Common myeloid progenitor, CD34-positive (primary cell): ENCODE results near the gene LMO3.

Experiments
- CTCF ChIA-PET: fragments of 350-600 bp; sonication (Branson Sonifier 250); formaldehyde crosslinking; loops from one replicate; lab custom pipeline; 2021; ENCODE audit warnings: antibody characterized with exemption; lab: Charles Lee
- POLR2A ChIA-PET: fragments of 350-600 bp; sonication (Branson Sonifier 250); formaldehyde crosslinking; loops from one replicate; lab custom pipeline; 2021; ENCODE audit warnings: antibody characterized with exemption; lab: Charles Lee
- DNase-seq, 3 donors: peaks; one replicate each; pipeline versions ENCODE4 v3.0.0 to v3.0.0-alpha.2; 2013
- H3K27ac ChIP-seq, 2 experiments: 1 replicate in 1 of 2; 2 replicates in 1 of 2; pipeline ENCODE4 v1.7.0; 2013; ENCODE audit warnings: inconsistent platforms in 2 of 2, low read length in 2 of 2, mild to moderate bottlenecking in 2 of 2, low read depth in 1 of 2, moderate library complexity in 1 of 2; ENCODE audit not compliant: severe bottlenecking in 2 of 2, insufficient read depth in 1 of 2, poor library complexity in 1 of 2
- H3K27me3 ChIP-seq, 5 experiments: replicated peaks in 2 of 5; 1 replicate in 3 of 5; 2 replicates in 2 of 5; pipeline versions ENCODE4 v1.6.1 to v1.7.0; 2013; ENCODE audit warnings: low read length in 4 of 5, mild to moderate bottlenecking in 2 of 5, moderate library complexity in 2 of 5, inconsistent platforms in 1 of 5; ENCODE audit not compliant: insufficient read depth in 5 of 5, control insufficient read depth in 4 of 5
- H3K36me3 ChIP-seq, 4 experiments: 1 replicate in 2 of 4; 2 replicates in 2 of 4; pipeline versions ENCODE4 v1.6.1 to v1.7.0; 2013; ENCODE audit warnings: low read length in 3 of 4, control low read depth in 1 of 4, mild to moderate bottlenecking in 1 of 4; ENCODE audit not compliant: control insufficient read depth in 4 of 4, insufficient read depth in 4 of 4
- H3K4me1 ChIP-seq, 4 experiments: 1 replicate in 3 of 4; 2 replicates in 1 of 4; pipeline versions ENCODE4 v1.6.1 to v1.7.1; 2013; ENCODE audit warnings: low read length in 3 of 4, mild to moderate bottlenecking in 3 of 4, control low read depth in 1 of 4, inconsistent platforms in 1 of 4, moderate library complexity in 1 of 4; ENCODE audit not compliant: control insufficient read depth in 4 of 4, insufficient read depth in 4 of 4; ENCODE audit errors: control extremely low read depth in 1 of 4
- H3K4me3 ChIP-seq, 7 experiments: 1 replicate in 4 of 7; 2 replicates in 3 of 7; pipeline versions ENCODE4 v1.5.1 to v1.7.0; 2013; ENCODE audit warnings: mild to moderate bottlenecking in 7 of 7, low read length in 6 of 7, moderate library complexity in 6 of 7, inconsistent platforms in 2 of 7, low read depth in 2 of 7, control low read depth in 1 of 7; ENCODE audit not compliant: insufficient read depth in 4 of 7, control insufficient read depth in 1 of 7; ENCODE audit errors: extremely low read depth in 1 of 7
- H3K9me3 ChIP-seq, 5 experiments: 1 replicate in 4 of 5; 2 replicates in 1 of 5; pipeline versions ENCODE4 v1.6.1 to v1.7.1; 2013; ENCODE audit warnings: low read length in 4 of 5, mild to moderate bottlenecking in 2 of 5, inconsistent platforms in 1 of 5, low read depth in 1 of 5, moderate library complexity in 1 of 5; ENCODE audit not compliant: control insufficient read depth in 4 of 5, insufficient read depth in 2 of 5; ENCODE audit errors: control extremely low read depth in 1 of 5
- WGBS: methylation state at CpG from one replicate; pipeline ENCODE4 v1.1.5; 2013; ENCODE audit not compliant: insufficient coverage; 5-methylcytosine and 5-hydroxymethylcytosine counted together

LMO3 gene

DNA sequence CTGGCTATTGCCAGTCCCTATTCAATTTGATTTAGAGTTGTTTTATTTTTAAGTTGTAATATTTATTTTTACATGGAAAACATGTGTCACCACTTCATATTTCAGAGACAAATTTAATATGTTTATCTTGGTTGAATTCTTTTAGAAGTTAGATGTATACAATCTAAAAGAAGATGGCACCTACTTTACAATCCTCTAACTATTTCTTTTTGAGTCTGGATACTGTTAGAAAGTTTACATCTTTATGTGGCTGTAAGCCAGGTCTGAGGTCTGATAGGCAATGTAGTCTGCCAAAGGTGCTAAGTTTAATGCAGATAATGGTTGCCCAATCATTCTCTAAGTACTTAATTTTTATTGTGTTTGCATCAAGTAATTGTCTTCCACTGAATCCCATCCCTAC lies 7.2 kb upstream of the LMO3 start:
- Histone ChIP-seq H3K27ac (no peak overlapping the region), H3K4me1 (no peaks in the 10 kb centered on the region), H3K27me3 (peaks cover 9 to 35% (median 23%) of the 10 kb centered on the region in 5 experiments), H3K4me3 (no peak overlapping the region), H3K36me3 (no peaks in the 10 kb centered on the region), H3K9me3 (no peaks in the 10 kb centered on the region)
- CTCF ChIA-PET: no interaction called here
- POLR2A ChIA-PET: no interaction called here
- no peak for DNase-seq

DNA sequence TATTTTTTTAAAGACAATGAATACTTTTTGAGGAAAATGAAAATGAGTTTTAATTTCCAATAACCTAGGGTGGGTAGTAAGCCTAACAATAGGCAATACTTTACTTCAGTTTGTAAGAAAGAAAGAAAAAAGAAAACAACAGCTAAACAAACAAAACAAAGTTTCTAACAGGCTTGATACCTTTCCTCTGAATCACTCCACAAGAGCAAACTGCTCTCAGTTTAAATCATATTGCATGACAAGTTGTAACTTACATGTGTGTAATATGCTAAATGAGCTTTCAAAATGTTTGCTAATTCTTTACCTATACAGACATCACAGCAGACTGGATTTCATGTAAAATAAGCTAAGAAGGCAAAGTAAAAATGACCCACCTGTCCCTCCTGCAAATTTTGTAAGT lies 6.7 kb upstream of the LMO3 start:
- H3K27ac ChIP-seq: no peak overlapping the region
- peaks cover 9 to 41% (median 26%) of the 10 kb centered on the region in 5 experiments for H3K27me3 ChIP-seq
- H3K9me3 ChIP-seq: no peaks in the 10 kb centered on the region
- H3K36me3 ChIP-seq: no peaks in the 10 kb centered on the region
- H3K4me3 ChIP-seq: no peak overlapping the region
- ChIA-PET CTCF (no interaction called here), POLR2A (no interaction called here)
- H3K4me1 ChIP-seq: no peaks in the 10 kb centered on the region
- DNase-seq: no peak

GRCh38 chr12:16611146-16611545 lies 5.2 kb upstream of the LMO3 start:
- no peak for DNase-seq
- peaks cover 0 to 8% (median under 1%) of the 10 kb centered on the region in 4 experiments for H3K4me1 ChIP-seq
- H3K27ac ChIP-seq: no peak overlapping the region
- ChIA-PET POLR2A (no interaction called here), CTCF (no interaction called here)
- H3K4me3 ChIP-seq: no peak overlapping the region
- peaks cover 11 to 56% (median 34%) of the 10 kb centered on the region in 5 experiments for H3K27me3 ChIP-seq
- H3K9me3 ChIP-seq: no peaks in the 10 kb centered on the region
- H3K36me3 ChIP-seq: no peaks in the 10 kb centered on the region
- 56% methylated on average over 1 of the region's 2 CpGs for WGBS

GRCh38 chr12:16610743-16611142 lies 4.8 kb upstream of the LMO3 start:
- no peaks in the 10 kb centered on the region for H3K9me3 ChIP-seq
- ChIA-PET CTCF (no interaction called here), POLR2A (no interaction called here)
- whole genome bisulfite sequencing: 17% methylated on average over 1 of the region's 1 CpG
- H3K36me3 ChIP-seq: no peaks in the 10 kb centered on the region
- H3K27ac ChIP-seq: no peak overlapping the region
- H3K4me1 ChIP-seq: peaks cover 0 to 12% (median 2%) of the 10 kb centered on the region in 4 experiments
- no peak for DNase-seq
- H3K27me3 ChIP-seq: peaks cover 11 to 60% (median 36%) of the 10 kb centered on the region in 5 experiments
- no peak overlapping the region for H3K4me3 ChIP-seq

DNA sequence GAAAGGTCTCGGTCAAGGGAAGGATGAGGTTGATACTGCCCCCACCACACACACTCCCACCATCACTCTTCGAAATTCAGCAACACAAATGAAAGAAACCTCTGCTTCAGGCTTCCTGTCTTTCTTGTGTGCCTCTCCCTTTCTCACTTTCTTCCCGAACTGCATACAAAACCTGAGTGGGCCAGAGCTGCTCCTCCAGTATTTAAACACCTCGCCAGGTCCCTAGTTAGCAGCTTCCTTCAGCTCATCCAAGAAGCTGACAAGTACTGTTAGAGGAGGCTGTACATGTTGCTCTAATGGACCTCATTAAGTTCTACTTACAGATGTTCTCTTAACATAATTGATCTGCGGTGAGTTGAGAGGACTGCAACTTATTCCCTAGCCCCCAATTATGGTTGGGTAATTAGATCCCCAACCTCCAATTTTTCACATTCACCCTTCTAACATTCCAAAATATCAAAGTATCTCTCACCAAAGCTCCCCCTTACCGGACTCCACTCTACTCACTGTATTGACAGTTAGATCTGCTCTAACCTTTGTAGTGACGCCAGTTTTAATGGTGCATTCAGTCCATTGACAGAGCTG lies 4.1 kb upstream of the LMO3 start:
- no peaks in the 10 kb centered on the region for H3K9me3 ChIP-seq
- 16% methylated on average over 7 of the region's 7 CpGs for WGBS
- no peaks in the 10 kb centered on the region for H3K36me3 ChIP-seq
- no peak overlapping the region for H3K4me3 ChIP-seq
- H3K27me3 ChIP-seq: peaks cover 11 to 66% (median 41%) of the 10 kb centered on the region in 5 experiments
- H3K4me1 ChIP-seq: peaks cover 0 to 16% (median 5%) of the 10 kb centered on the region in 4 experiments
- ChIA-PET POLR2A (no interaction called here), CTCF (no interaction called here)
- H3K27ac ChIP-seq: no peak overlapping the region
- DNase-seq: peak in 1 of 3 donors; percentile 1

DNA sequence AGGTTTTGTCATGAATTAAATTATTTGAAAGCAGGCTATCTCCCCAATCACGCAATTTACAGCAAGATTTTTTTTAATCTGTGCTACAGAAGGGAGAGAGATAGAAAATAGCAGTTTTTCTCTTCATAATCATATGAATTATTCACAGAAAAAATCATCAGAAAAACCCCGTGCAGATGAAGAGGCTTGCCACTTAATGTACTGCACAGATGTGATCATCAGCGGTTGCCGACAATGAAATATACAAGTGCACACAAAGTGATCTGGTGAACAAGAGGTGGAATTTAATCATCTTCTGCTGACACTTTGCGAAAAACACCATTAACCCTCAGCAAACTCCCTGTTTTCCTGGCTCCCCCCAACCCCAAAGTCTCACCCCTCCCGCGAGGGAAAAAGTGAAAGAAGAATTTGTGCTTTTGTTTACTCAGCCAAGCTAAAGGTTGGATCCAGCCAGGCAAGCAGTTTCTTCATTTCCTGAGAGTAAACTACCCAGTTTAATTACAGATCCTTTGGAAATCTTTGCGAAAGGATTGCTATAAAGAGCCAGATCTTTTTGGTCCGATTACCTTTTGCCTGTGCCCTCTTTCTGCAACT lies 3.1 kb upstream of the LMO3 start:
- no peak overlapping the region for H3K4me3 ChIP-seq
- H3K27me3 ChIP-seq: peaks cover 11 to 76% (median 46%) of the 10 kb centered on the region in 5 experiments
- ChIA-PET CTCF (no interaction called here), POLR2A (no interaction called here)
- WGBS: 12% methylated on average over 5 of the region's 9 CpGs
- H3K9me3 ChIP-seq: no peaks in the 10 kb centered on the region
- H3K36me3 ChIP-seq: no peaks in the 10 kb centered on the region
- no peak overlapping the region for H3K27ac ChIP-seq
- peaks cover 0 to 16% (median 5%) of the 10 kb centered on the region in 4 experiments for H3K4me1 ChIP-seq
- peak in 2 of 3 donors; percentile 6 to 14 for DNase-seq

DNA sequence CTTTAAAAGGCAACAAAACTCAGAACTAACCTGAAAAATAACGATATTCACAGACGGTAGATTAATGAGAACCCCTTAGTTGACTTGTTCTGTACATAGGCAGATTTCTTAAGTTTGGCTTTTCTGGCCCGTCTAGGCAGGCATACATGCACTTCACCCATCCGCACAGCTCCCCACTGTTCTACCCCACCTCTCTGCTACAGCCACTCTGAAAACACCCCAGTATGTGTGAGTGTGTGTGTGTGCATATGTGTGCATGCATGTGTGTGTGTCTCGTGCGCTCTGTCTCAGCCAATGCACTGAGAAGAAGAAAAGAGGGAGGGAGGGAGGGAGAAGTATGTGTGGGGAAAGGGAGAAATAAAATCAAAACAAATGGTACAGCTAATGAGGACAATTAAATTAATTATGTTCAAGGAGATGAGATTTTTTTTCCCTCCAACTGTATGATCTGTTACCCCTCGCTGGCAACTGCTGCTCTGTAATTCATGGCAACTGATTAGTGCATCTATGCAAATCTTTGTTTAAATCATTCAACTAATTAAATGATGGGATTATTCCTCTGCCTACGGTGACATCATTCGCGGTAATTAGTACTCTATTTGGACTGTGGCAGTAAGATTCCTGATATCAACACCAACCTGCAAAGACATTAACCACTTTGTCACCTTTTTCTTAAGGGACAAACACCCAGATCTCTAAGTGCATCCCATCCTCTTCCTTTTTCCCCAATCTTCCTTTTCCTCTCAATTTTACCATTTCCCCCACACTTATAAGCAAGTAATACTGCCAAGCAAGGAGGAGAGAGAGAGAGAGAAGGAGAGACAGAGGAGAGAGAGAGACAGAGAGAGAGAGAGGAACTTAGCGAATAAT lies 2.2 kb upstream of the LMO3 start:
- Histone ChIP-seq H3K4me3 (no peak overlapping the region), H3K27ac (no peak overlapping the region), H3K4me1 (peaks cover 0 to 16% (median 5%) of the 10 kb centered on the region in 4 experiments), H3K9me3 (no peaks in the 10 kb centered on the region), H3K36me3 (no peaks in the 10 kb centered on the region), H3K27me3 (peaks cover 9 to 85% (median 47%) of the 10 kb centered on the region in 5 experiments)
- ChIA-PET POLR2A (no interaction called here), CTCF (no interaction called here)
- DNase-seq: peak in 1 of 3 donors; percentile 1
- no CpG with 5 or more reads among the region's 11 CpGs for WGBS
